GM19240 (cell line): Measurements from ENCODE around the gene SCARB1.
A peak's percentile ranks its signal among the peaks of the same experiment; 100 is the strongest.

Source experiments
- DNase-seq: peaks from one replicate; pipeline ENCODE4 v3.0.0; 2011; ENCODE audit warnings: low spot score; ENCODE audit not compliant: insufficient read length

Gene SCARB1

GRCh38 chr12:124797321-124797720 is 66.3 kb downstream of the SCARB1 start:
- no peak for DNase-seq

- DNase-seq = no peak
These were observed 67.2 kb downstream of the SCARB1 start for GRCh38 chr12:124796303-124796960.

- peak; percentile 41 for DNase-seq
These were observed 68.3 kb downstream of the SCARB1 start for GRCh38 chr12:124795081-124795948.

GRCh38 chr12:124792961-124793441 is 70.7 kb downstream of the SCARB1 start:
- no peak for DNase-seq

- DNase-seq = no peak
These were observed 71.5 kb downstream of the SCARB1 start for GRCh38 chr12:124792156-124792555.

- DNase-seq = no peak
These were observed 72.8 kb downstream of the SCARB1 start for GRCh38 chr12:124790650-124791400.

GRCh38 chr12:124788936-124789555 is 74.6 kb downstream of the SCARB1 start:
- no peak for DNase-seq

GRCh38 chr12:124786061-124786964 is 77.4 kb downstream of the SCARB1 start:
- DNase-seq = no peak

- no peak for DNase-seq
These were observed 78.6 kb downstream of the SCARB1 start for GRCh38 chr12:124784871-124785572.

GRCh38 chr12:124783087-124783486 is 80.6 kb downstream of the SCARB1 start:
- DNase-seq = no peak

- DNase-seq = no peak
These were observed 81.5 kb downstream of the SCARB1 start for GRCh38 chr12:124782132-124782531.

- DNase-seq = no peak
These were observed 82.6 kb downstream of the SCARB1 start for GRCh38 chr12:124780752-124781685.

GRCh38 chr12:124780336-124780735 is 83.3 kb downstream of the SCARB1 start:
- DNase-seq = no peak

- DNase-seq = no peak
These were observed 84.2 kb downstream of the SCARB1 start for GRCh38 chr12:124779161-124780141.

GRCh38 chr12:124778411-124778810 is 85.3 kb downstream of the SCARB1 start:
- no peak for DNase-seq

- DNase-seq = no peak
These were observed 86.0 kb downstream of the SCARB1 start for GRCh38 chr12:124777399-124778372.
